HEK293T (cell line): ENCODE results near the gene RABAC1.

Source experiments
- CTCF ChIA-PET: fragments of 350-600 bp; formaldehyde crosslinking; extraction: SDS; loops from one replicate; lab custom pipeline; 2021; ENCODE audit warnings: antibody characterized with exemption, inconsistent platforms; lab: Yijun Ruan, JAX
- POLR2A ChIA-PET: fragments of 350-600 bp; formaldehyde crosslinking; extraction: SDS; loops from one replicate; lab custom pipeline; 2020; ENCODE audit warnings: antibody characterized with exemption, inconsistent platforms; lab: Yijun Ruan, JAX
- DNase-seq: peaks from one replicate; pipeline ENCODE4 v3.0.0; 2012; ENCODE audit warnings: mixed read lengths; ENCODE audit errors: extremely low spot score
- ARNT ChIP-seq: fragments of 450-650 bp; IDR thresholded peaks from 2 replicates; pipeline ENCODE4 v1.6.1; 2017; ENCODE audit warnings: mild to moderate bottlenecking
- BHLHE40 ChIP-seq: fragments of 450-650 bp; IDR thresholded peaks from 2 replicates; pipeline ENCODE4 v1.6.1; 2016; ENCODE audit warnings: mild to moderate bottlenecking, moderate library complexity, borderline replicate concordance
- CTBP1 ChIP-seq: fragments of 450-650 bp; IDR thresholded peaks from 2 replicates; pipeline ENCODE4 v1.6.1; 2016; ENCODE audit warnings: borderline replicate concordance
- ELF4 ChIP-seq: fragments of 450-650 bp; IDR thresholded peaks from 2 replicates; pipeline ENCODE4 v1.6.1; 2017; ENCODE audit warnings: antibody characterized with exemption
- FOXA1 ChIP-seq: fragments of 450-650 bp; IDR thresholded peaks from 2 replicates; pipeline ENCODE4 v1.6.1; 2016; ENCODE audit warnings: mild to moderate bottlenecking
- FOXK2 ChIP-seq: fragments of 450-650 bp; IDR thresholded peaks from 2 replicates; pipeline ENCODE4 v1.6.1; 2016; ENCODE audit warnings: mild to moderate bottlenecking
- FOXM1 ChIP-seq: fragments of 450-650 bp; IDR thresholded peaks from 2 replicates; pipeline ENCODE4 v1.6.1; 2017; ENCODE audit warnings: mild to moderate bottlenecking, borderline replicate concordance
- HDGF ChIP-seq: fragments of 450-650 bp; IDR thresholded peaks from 2 replicates; pipeline ENCODE4 v1.6.1; 2017; ENCODE audit warnings: antibody characterized with exemption, borderline replicate concordance
- L3MBTL2 ChIP-seq: fragments of 450-650 bp; conservative IDR thresholded peaks from 2 replicates; pipeline ENCODE4 v1.6.1; 2016; ENCODE audit warnings: mild to moderate bottlenecking
- LEF1 ChIP-seq: fragments of 450-650 bp; IDR thresholded peaks from 2 replicates; pipeline ENCODE4 v1.6.1; 2017; ENCODE audit warnings: mild to moderate bottlenecking, borderline replicate concordance
- NFRKB ChIP-seq: fragments of 450-650 bp; IDR thresholded peaks from 2 replicates; pipeline ENCODE4 v1.6.1; 2016; ENCODE audit warnings: mild to moderate bottlenecking, moderate library complexity
- PKNOX1 ChIP-seq: fragments of 450-650 bp; IDR thresholded peaks from 2 replicates; pipeline ENCODE4 v1.6.1; 2016
- SP1 ChIP-seq: fragments of 450-650 bp; IDR thresholded peaks from 2 replicates; pipeline ENCODE4 v1.6.1; 2017
- SUZ12 ChIP-seq: fragments of 450-650 bp; IDR thresholded peaks from 2 replicates; pipeline ENCODE4 v1.6.1; 2016; ENCODE audit warnings: mild to moderate bottlenecking
- TARDBP ChIP-seq: fragments of 450-650 bp; IDR thresholded peaks from 2 replicates; pipeline ENCODE4 v1.6.1; 2016
- ZNF384 ChIP-seq: fragments of 450-650 bp; IDR thresholded peaks from 2 replicates; pipeline ENCODE4 v1.6.1; 2016

Gene RABAC1

GRCh38 chr19:41910992-41911888 is 47.9 kb downstream of the RABAC1 start:
- CTCF ChIA-PET, result interaction anchor here (0.6 kb wide), 1 partner anchor 11 kb away, joined by 3 read pairs; no protein-coding TSS in a partner anchor
- POLR2A ChIA-PET, result interaction anchor here (0.7 to 1.6 kb wide), 3 partner anchors 27 to 57 kb away, joined by 3 to 7 read pairs (median 4); partner anchors contain the start of gene RPS19
- no peak for TF ChIP-seq FOXA1
- no peak for TF ChIP-seq TARDBP
- no peak for TF ChIP-seq SP1
- TF ChIP-seq BHLHE40, result no peak
- TF ChIP-seq ARNT, result no peak
- TF ChIP-seq FOXK2, result no peak
- no peak for TF ChIP-seq ZNF384
- no peak for DNase-seq

GRCh38 chr19:41910240-41910991 is 48.7 kb downstream of the RABAC1 start:
- TF ChIP-seq ARNT, result no peak
- TF ChIP-seq FOXK2, result no peak
- TF ChIP-seq SP1, result no peak
- no peak for TF ChIP-seq FOXM1
- no peak for TF ChIP-seq FOXA1
- no peak for TF ChIP-seq ELF4
- no peak for TF ChIP-seq TARDBP
- no peak for TF ChIP-seq SUZ12
- no peak for TF ChIP-seq PKNOX1
- no peak for TF ChIP-seq L3MBTL2
- no peak for TF ChIP-seq LEF1
- no peak for TF ChIP-seq BHLHE40
- no peak for TF ChIP-seq HDGF
- TF ChIP-seq NFRKB, result no peak
- TF ChIP-seq CTBP1, result no peak
- no peak for TF ChIP-seq ZNF384
- ChIA-PET CTCF (no interaction called here), POLR2A (no interaction called here)
- DNase-seq, result no peak

GRCh38 chr19:41909706-41910105 is 49.4 kb downstream of the RABAC1 start:
- no peak for TF ChIP-seq BHLHE40
- no peak for TF ChIP-seq FOXK2
- no peak for TF ChIP-seq ELF4
- TF ChIP-seq SP1, result no peak
- TF ChIP-seq L3MBTL2, result no peak
- TF ChIP-seq PKNOX1, result no peak
- no peak for TF ChIP-seq TARDBP
- TF ChIP-seq SUZ12, result no peak
- TF ChIP-seq ARNT, result no peak
- no peak for TF ChIP-seq ZNF384
- TF ChIP-seq FOXM1, result no peak
- no peak for TF ChIP-seq NFRKB
- TF ChIP-seq FOXA1, result no peak
- TF ChIP-seq LEF1, result no peak
- no peak for TF ChIP-seq CTBP1
- no peak for TF ChIP-seq HDGF
- POLR2A ChIA-PET, result no interaction called here
- DNase-seq, result no peak

GRCh38 chr19:41908724-41909464 is 50.2 kb downstream of the RABAC1 start:
- TF ChIP-seq ZNF384, result no peak
- TF ChIP-seq LEF1, result no peak
- no peak for TF ChIP-seq BHLHE40
- CTCF ChIA-PET, result no interaction called here
- POLR2A ChIA-PET, result no interaction called here
- DNase-seq, result no peak

More at GRCh38 chr19:41909706-41910105, 49.4 kb downstream of the RABAC1 start:
- CTCF ChIA-PET, result no interaction called here

- CTCF ChIA-PET, result no interaction called here
- TF ChIP-seq NFRKB (no peak), FOXA1 (no peak), HDGF (no peak), CTBP1 (no peak), ARNT (no peak), SUZ12 (no peak), ZNF384 (no peak), LEF1 (no peak), TARDBP (no peak), SP1 (no peak)
- POLR2A ChIA-PET, result no interaction called here
- no peak for DNase-seq
Observed at GRCh38 chr19:41907994-41908615, 51.0 kb downstream of the RABAC1 start.
